Measurements from ENCODE around the gene MAK. TPM values are rescaled to one million over a fixed set of nuclear protein-coding genes. Genes with fewer than 3 reads are reported as not detected.

Gene MAK
- polyA plus RNA-seq, 1 donor from 2014 or later = not detected

DNA sequence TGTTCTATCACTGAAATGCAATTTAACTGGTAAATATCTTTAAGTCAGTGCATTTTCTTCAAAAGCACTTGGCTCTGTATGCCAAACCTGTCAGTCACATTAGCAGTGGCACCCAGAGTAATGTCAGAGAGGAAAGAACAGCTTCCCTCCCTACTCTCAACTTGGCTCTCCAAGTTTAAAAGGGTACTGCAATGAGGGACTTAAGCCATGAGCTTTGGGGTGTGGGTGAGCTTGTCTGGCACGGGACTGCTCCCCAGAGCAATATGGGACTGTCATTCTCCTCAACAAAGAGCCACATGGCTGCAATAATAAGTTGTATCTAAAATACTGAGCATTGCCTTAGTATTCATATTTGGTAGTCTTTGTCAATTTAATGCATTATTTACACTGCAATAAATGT, 39.5 kb upstream of the MAK start:
- H3K79me2 ChIP-seq (replicated peaks; ENCODE audit: insufficient read depth, low read length) = no peaks in the 10 kb centered on the region
- H3K4me2 ChIP-seq (ENCODE audit: low read length) = no peak overlapping the region
- no peak overlapping the region for H3K9ac ChIP-seq (ENCODE audit: low read length)
- H3K27me3 ChIP-seq (ENCODE audit: insufficient read depth, low read depth, low read length) = peaks cover 35% of the 10 kb centered on the region
- no peak overlapping the region for H3K27ac ChIP-seq (ENCODE audit: low read length)
- no peaks in the 10 kb centered on the region for H3K36me3 ChIP-seq (ENCODE audit: insufficient read depth, low read length)
- H3F3A ChIP-seq (ENCODE audit: insufficient read depth, low read length, poor library complexity, severe bottlenecking) = no peaks in the 10 kb centered on the region
- no peak overlapping the region for H2AFZ ChIP-seq (ENCODE audit: low read depth, low read length)
- H3K4me3 ChIP-seq (ENCODE audit: low read length) = no peak overlapping the region
- H3K9me2 ChIP-seq (ENCODE audit: insufficient read depth, low read length) = no peaks in the 10 kb centered on the region
- no peaks in the 10 kb centered on the region for H4K20me1 ChIP-seq (ENCODE audit: insufficient read depth)
- H3K9me3 ChIP-seq (ENCODE audit: low read length) = no peaks in the 10 kb centered on the region
- TF ChIP-seq, protein P1, sequence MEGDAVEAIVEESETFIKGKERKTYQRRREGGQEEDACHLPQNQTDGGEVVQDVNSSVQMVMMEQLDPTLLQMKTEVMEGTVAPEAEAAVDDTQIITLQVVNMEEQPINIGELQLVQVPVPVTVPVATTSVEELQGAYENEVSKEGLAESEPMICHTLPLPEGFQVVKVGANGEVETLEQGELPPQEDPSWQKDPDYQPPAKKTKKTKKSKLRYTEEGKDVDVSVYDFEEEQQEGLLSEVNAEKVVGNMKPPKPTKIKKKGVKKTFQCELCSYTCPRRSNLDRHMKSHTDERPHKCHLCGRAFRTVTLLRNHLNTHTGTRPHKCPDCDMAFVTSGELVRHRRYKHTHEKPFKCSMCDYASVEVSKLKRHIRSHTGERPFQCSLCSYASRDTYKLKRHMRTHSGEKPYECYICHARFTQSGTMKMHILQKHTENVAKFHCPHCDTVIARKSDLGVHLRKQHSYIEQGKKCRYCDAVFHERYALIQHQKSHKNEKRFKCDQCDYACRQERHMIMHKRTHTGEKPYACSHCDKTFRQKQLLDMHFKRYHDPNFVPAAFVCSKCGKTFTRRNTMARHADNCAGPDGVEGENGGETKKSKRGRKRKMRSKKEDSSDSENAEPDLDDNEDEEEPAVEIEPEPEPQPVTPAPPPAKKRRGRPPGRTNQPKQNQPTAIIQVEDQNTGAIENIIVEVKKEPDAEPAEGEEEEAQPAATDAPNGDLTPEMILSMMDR (IDR thresholded peaks at IDR 0.05; ENCODE audit: poor library complexity, severe bottlenecking) = no peak
- TF ChIP-seq MXI1 (conservative IDR thresholded peaks at IDR 0.05; ENCODE audit: poor library complexity, severe bottlenecking) (no peak), POLR2AphosphoS5 (IDR thresholded peaks at IDR 0.05) (no peak), TAF1 (IDR thresholded peaks at IDR 0.05; ENCODE audit: low read depth) (no peak), EZH2 (IDR thresholded peaks at IDR 0.05; ENCODE audit: borderline replicate concordance, insufficient read depth, low read length, poor library complexity, severe bottlenecking) (no peak), SMC3 (conservative IDR thresholded peaks at IDR 0.05; ENCODE audit: poor library complexity) (no peak), EP300 (conservative IDR thresholded peaks at IDR 0.05; ENCODE audit: poor library complexity, severe bottlenecking) (no peak), RAD21 (conservative IDR thresholded peaks at IDR 0.05) (no peak)
- TF ChIP-seq, protein P2, sequence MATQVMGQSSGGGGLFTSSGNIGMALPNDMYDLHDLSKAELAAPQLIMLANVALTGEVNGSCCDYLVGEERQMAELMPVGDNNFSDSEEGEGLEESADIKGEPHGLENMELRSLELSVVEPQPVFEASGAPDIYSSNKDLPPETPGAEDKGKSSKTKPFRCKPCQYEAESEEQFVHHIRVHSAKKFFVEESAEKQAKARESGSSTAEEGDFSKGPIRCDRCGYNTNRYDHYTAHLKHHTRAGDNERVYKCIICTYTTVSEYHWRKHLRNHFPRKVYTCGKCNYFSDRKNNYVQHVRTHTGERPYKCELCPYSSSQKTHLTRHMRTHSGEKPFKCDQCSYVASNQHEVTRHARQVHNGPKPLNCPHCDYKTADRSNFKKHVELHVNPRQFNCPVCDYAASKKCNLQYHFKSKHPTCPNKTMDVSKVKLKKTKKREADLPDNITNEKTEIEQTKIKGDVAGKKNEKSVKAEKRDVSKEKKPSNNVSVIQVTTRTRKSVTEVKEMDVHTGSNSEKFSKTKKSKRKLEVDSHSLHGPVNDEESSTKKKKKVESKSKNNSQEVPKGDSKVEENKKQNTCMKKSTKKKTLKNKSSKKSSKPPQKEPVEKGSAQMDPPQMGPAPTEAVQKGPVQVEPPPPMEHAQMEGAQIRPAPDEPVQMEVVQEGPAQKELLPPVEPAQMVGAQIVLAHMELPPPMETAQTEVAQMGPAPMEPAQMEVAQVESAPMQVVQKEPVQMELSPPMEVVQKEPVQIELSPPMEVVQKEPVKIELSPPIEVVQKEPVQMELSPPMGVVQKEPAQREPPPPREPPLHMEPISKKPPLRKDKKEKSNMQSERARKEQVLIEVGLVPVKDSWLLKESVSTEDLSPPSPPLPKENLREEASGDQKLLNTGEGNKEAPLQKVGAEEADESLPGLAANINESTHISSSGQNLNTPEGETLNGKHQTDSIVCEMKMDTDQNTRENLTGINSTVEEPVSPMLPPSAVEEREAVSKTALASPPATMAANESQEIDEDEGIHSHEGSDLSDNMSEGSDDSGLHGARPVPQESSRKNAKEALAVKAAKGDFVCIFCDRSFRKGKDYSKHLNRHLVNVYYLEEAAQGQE (IDR thresholded peaks at IDR 0.05; ENCODE audit: borderline replicate concordance) = no peak

DNA sequence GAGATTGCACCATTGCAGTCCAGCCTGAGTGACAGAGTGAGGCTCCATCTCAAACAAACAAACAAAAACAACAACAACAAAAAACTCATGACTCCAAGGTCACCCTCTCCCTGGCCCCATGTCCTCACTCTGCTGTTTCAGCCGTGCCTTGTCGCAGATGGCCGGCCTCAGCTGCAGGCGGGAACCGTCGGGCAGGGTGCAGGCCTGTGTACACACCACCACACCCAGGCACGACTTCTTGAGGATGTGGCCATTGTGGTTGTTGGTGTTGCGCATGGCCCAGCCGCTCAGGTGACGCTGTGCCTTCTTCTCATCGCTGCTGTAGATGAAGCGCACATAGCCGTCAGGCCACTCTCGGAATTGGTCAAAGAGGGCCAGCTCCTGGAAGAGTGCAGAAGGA, 38.7 kb upstream of the MAK start:
- no peaks in the 10 kb centered on the region for H3F3A ChIP-seq (ENCODE audit: insufficient read depth, low read length, poor library complexity, severe bottlenecking)
- H3K4me3 ChIP-seq (ENCODE audit: low read length) = no peak overlapping the region
- no peaks in the 10 kb centered on the region for H4K20me1 ChIP-seq (ENCODE audit: insufficient read depth)
- no peak for TF ChIP-seq TAF1 (IDR thresholded peaks at IDR 0.05; ENCODE audit: low read depth)
- TF ChIP-seq SMC3 (conservative IDR thresholded peaks at IDR 0.05; ENCODE audit: poor library complexity) = no peak
- no peak for TF ChIP-seq RAD21 (conservative IDR thresholded peaks at IDR 0.05)
- TF ChIP-seq, protein P2 (IDR thresholded peaks at IDR 0.05; ENCODE audit: borderline replicate concordance) = no peak
- TF ChIP-seq EZH2 (IDR thresholded peaks at IDR 0.05; ENCODE audit: borderline replicate concordance, insufficient read depth, low read length, poor library complexity, severe bottlenecking) = no peak
- TF ChIP-seq, protein P1 (IDR thresholded peaks at IDR 0.05; ENCODE audit: poor library complexity, severe bottlenecking) = no peak
- TF ChIP-seq POLR2AphosphoS5 (IDR thresholded peaks at IDR 0.05) = no peak
- TF ChIP-seq MXI1 (conservative IDR thresholded peaks at IDR 0.05; ENCODE audit: poor library complexity, severe bottlenecking) = no peak
- TF ChIP-seq EP300 (conservative IDR thresholded peaks at IDR 0.05; ENCODE audit: poor library complexity, severe bottlenecking) = no peak
- H3K4me2 ChIP-seq (ENCODE audit: low read length) = no peak overlapping the region
- H2AFZ ChIP-seq (ENCODE audit: low read depth, low read length) = no peak overlapping the region
- H3K27me3 ChIP-seq (ENCODE audit: insufficient read depth, low read depth, low read length) = peaks cover 26% of the 10 kb centered on the region
- no peak overlapping the region for H3K27ac ChIP-seq (ENCODE audit: low read length)
- H3K9me2 ChIP-seq (ENCODE audit: insufficient read depth, low read length) = no peaks in the 10 kb centered on the region
- H3K36me3 ChIP-seq (ENCODE audit: insufficient read depth, low read length) = no peaks in the 10 kb centered on the region
- no peaks in the 10 kb centered on the region for H3K79me2 ChIP-seq (replicated peaks; ENCODE audit: insufficient read depth, low read length)
- no peaks in the 10 kb centered on the region for H3K9me3 ChIP-seq (ENCODE audit: low read length)
- no peak overlapping the region for H3K9ac ChIP-seq (ENCODE audit: low read length)
